Thyroid gland (tissue), 4 donors: Measurements from ENCODE around the gene USP2. TPM values are rescaled to one million over a fixed set of nuclear protein-coding genes. Genes with fewer than 3 reads are reported as not detected.

Source experiments
- DNase-seq, 2 donors: peaks; one replicate each; pipeline ENCODE4 v3.0.0-alpha.2; 2019
- H3K27ac ChIP-seq, 3 donors: fragments of 200-600 bp; sonication (generic); 1 replicate in 2 of 3; 2 replicates in 1 of 3; pipeline ENCODE4 v1.5.1; 2016 to 2019; ENCODE audit warnings: mild to moderate bottlenecking in 1 of 3, moderate library complexity in 1 of 3
- H3K27me3 ChIP-seq: fragments of 200-600 bp; sonication (generic); one replicate; pipeline ENCODE4 v1.5.1; 2019
- H3K36me3 ChIP-seq, 2 donors: fragments of 200-600 bp; sonication (generic); one replicate each; pipeline ENCODE4 v1.5.1; 2016 to 2019
- H3K4me1 ChIP-seq, 2 donors: fragments of 200-600 bp; sonication (generic); one replicate each; pipeline ENCODE4 v1.5.1; 2017 to 2019
- H3K4me3 ChIP-seq, 3 donors: fragments of 200-600 bp; sonication (generic); replicated peaks in 1 of 3; 1 replicate in 2 of 3; 2 replicates in 1 of 3; pipeline ENCODE4 v1.5.1; 2016; ENCODE audit warnings: mild to moderate bottlenecking in 1 of 3
- H3K9me3 ChIP-seq: fragments of 200-600 bp; sonication (generic); one replicate; pipeline ENCODE4 v1.5.1; 2017
- POLR2A ChIP-seq, 2 donors: fragments of 450-650 bp; IDR thresholded peaks; one replicate each; pipeline ENCODE4 v1.6.1; 2017; ENCODE audit warnings: antibody characterized with exemption in 2 of 2, mild to moderate bottlenecking in 2 of 2, moderate library complexity in 1 of 2
- WGBS, 2 donors: methylation state at CpG; one replicate each; pipeline ENCODE4 v1.1.5; 2017; 5-methylcytosine and 5-hydroxymethylcytosine counted together
- intact Hi-C: fragments of 100-400 bp; cut with DNase I; formaldehyde crosslinking; loops from one replicate; pipeline ENCODE4 v1.15.1; 2023
- total RNA-seq, 4 donors: library from RNA; depleted of rRNA; stranded (reverse); fragments of >200 nt; gene quantifications; one replicate each; pipeline ENCODE4 v1.2.3, GENCODE V29; 2016
- TF ChIP-seq, protein P1 (sequence below), 6 experiments: fragments of 200-600 bp in 3 of 6; fragments of 450-650 bp in 3 of 6; sonication (generic) in 3 of 6; IDR thresholded peaks; one replicate each; pipeline ENCODE4 v1.5.1; 2016 to 2019; ENCODE audit warnings: antibody characterized with exemption in 6 of 6, mild to moderate bottlenecking in 2 of 6, inconsistent platforms in 1 of 6, moderate library complexity in 1 of 6

USP2 gene
- total RNA-seq, 4 donors from 2014 or later: 2.0 to 5.3 (median 4.6) TPM

DNA sequence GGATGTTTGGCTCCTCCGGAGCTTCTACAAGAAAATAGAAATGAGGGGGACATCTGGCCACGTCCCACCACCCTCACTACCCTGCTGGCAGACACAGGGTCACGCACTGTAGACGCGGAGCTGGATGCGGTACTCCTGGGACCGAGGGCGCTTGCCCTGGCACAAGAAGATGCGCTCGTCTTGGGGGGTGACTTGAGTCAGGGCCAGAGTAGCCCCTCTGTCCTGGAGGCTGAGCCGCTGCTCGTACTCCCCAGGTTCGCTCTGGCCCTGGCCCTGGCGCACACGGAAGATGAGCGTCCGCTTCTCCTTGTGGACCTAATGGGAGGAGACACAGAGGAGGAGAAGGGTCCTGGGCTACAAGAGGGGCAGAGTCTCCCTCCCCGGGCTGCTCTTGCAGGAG, 66.8 kb downstream of the USP2 start:
- no peaks in the 10 kb centered on the region for H3K36me3 ChIP-seq
- WGBS, 2 donors: 67 to 76% methylated on average over 17 to 18 of the region's 18 CpGs
- peaks cover 18 to 30% of the 10 kb centered on the region in 2 donors for H3K4me1 ChIP-seq
- H3K4me3 ChIP-seq: peak overlapping the region in 1 of 3 donors; percentile 24
- intact Hi-C loops: no loop called here
- peaks cover 12% of the 10 kb centered on the region for H3K27me3 ChIP-seq
- TF ChIP-seq, protein P1, sequence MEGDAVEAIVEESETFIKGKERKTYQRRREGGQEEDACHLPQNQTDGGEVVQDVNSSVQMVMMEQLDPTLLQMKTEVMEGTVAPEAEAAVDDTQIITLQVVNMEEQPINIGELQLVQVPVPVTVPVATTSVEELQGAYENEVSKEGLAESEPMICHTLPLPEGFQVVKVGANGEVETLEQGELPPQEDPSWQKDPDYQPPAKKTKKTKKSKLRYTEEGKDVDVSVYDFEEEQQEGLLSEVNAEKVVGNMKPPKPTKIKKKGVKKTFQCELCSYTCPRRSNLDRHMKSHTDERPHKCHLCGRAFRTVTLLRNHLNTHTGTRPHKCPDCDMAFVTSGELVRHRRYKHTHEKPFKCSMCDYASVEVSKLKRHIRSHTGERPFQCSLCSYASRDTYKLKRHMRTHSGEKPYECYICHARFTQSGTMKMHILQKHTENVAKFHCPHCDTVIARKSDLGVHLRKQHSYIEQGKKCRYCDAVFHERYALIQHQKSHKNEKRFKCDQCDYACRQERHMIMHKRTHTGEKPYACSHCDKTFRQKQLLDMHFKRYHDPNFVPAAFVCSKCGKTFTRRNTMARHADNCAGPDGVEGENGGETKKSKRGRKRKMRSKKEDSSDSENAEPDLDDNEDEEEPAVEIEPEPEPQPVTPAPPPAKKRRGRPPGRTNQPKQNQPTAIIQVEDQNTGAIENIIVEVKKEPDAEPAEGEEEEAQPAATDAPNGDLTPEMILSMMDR (IDR thresholded peaks at IDR 0.05): no peak
- no peak for TF ChIP-seq POLR2A (IDR thresholded peaks at IDR 0.05)
- peak overlapping the region in 1 of 3 donors; percentile 65 for H3K27ac ChIP-seq
- no peak for DNase-seq
- H3K9me3 ChIP-seq: no peaks in the 10 kb centered on the region

DNA sequence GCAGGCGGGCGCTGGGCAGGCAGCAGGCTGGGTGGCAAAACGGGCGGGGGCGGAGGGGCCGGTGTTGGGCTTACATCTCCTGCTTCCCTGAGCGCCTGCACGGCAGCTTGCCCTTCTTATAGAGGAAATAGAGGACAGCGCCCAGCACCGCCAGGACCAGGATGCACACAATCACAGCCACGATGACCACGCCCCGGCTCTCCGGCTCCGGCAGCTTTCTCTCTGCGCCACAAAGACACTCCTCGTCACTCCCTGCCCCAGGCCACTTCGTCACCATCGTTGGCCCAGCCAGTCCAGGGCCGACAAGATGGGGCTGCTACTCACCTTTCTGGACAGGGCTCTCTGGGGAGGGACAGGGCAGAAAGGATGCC, 70.8 kb downstream of the USP2 start:
- no peak for DNase-seq
- intact Hi-C loops: no loop called here
- H3K4me1 ChIP-seq: peaks cover 6 to 8% of the 10 kb centered on the region in 2 donors

DNA sequence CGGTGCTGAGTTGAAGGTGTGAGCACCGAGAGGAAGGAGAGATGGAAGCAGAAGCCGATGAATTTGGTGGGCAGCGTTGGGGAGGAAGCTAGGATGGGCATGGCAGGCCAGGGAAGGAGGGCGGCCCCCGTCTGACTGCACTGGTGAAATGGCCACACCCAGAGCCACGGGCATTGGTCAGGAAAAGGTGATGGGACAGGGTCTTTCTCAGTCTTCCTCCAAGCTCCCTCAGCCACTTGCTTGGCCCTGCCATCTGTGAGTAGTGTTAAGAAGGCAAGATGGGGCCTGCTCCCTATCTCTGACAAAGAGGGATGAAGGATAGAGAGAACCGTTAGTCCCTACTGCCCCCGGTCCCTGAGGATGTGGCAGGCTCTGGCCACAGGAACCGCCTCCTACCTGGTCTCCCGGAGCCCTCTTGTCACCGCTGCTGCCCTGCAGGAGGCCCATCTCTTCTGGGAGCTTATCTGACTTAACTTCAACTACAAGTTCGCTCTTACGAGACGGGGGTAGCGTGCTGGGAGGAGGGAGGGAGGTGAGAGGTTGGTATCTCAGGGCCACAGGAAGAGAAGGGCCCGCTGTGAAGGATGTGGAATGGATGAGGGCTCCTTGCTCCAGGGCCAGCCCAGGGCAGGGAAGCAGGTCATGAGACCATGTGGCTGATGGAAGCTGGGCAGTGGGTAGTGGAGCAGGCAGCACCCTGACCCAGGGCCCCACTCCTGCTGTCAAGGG, 71.4 kb downstream of the USP2 start:
- intact Hi-C loops: no loop called here
- no peak overlapping the region for H3K27ac ChIP-seq

More for the DNA sequence above, 70.8 kb downstream of the USP2 start:
- Histone ChIP-seq H3K27me3 (peaks cover 5% of the 10 kb centered on the region), H3K36me3 (no peaks in the 10 kb centered on the region), H3K9me3 (no peaks in the 10 kb centered on the region), H3K4me3 (no peak overlapping the region), H3K27ac (no peak overlapping the region)
- 86 to 88% methylated on average over 15 to 17 of the region's 20 CpGs for WGBS, 2 donors
- TF ChIP-seq, protein P1 (IDR thresholded peaks at IDR 0.05): no peak
- TF ChIP-seq POLR2A (IDR thresholded peaks at IDR 0.05): no peak

DNA sequence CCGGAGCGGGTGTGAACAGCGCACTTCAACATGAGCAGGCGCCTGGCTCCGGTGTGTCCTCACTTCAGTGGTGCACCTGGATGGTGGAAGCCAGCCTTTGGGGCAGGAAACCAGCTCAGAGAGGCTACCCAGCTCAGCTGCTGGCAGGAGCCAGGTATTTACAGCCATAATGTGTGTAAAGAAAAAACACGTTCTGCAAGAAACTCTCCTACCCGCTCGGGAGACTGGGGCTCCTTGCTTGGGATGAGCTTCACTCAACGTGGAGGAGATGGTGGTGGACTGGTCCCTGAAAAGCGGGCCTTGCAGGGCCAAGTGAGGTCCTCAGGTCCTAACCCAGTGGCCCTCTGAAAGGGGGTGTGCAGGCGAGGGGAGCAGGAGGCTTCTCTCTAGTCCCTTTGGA, 72.1 kb downstream of the USP2 start:
- intact Hi-C loops: no loop called here
- 91 to 99% methylated on average over 9 to 11 of the region's 11 CpGs for WGBS, 2 donors
- no peak for TF ChIP-seq POLR2A (IDR thresholded peaks at IDR 0.05)
- TF ChIP-seq, protein P1 (IDR thresholded peaks at IDR 0.05): no peak
- H3K27me3 ChIP-seq: no peaks in the 10 kb centered on the region
- H3K27ac ChIP-seq: no peak overlapping the region
- H3K4me1 ChIP-seq: no peaks in the 10 kb centered on the region
- no peaks in the 10 kb centered on the region for H3K9me3 ChIP-seq
- no peaks in the 10 kb centered on the region for H3K36me3 ChIP-seq
- no peak for DNase-seq
- no peak overlapping the region for H3K4me3 ChIP-seq

More for the DNA sequence above, 71.4 kb downstream of the USP2 start:
- H3K27me3 ChIP-seq: no peaks in the 10 kb centered on the region
- H3K9me3 ChIP-seq: no peaks in the 10 kb centered on the region
- peaks cover under 1 to 3% of the 10 kb centered on the region in 2 donors for H3K4me1 ChIP-seq
- no peaks in the 10 kb centered on the region for H3K36me3 ChIP-seq
- DNase-seq: no peak
- TF ChIP-seq POLR2A (IDR thresholded peaks at IDR 0.05): no peak
- TF ChIP-seq, protein P1 (IDR thresholded peaks at IDR 0.05): no peak
- 83% methylated on average over 16 to 17 of the region's 17 CpGs for WGBS, 2 donors
- H3K4me3 ChIP-seq: no peak overlapping the region

- H3K27me3 ChIP-seq: no peaks in the 10 kb centered on the region
- intact Hi-C loops: no loop called here
- H3K4me3 ChIP-seq: no peak overlapping the region
- WGBS, 2 donors: 83 to 85% methylated on average over 5 of the region's 5 CpGs
- no peak for DNase-seq
- H3K27ac ChIP-seq: no peak overlapping the region
- no peak for TF ChIP-seq POLR2A (IDR thresholded peaks at IDR 0.05)
- TF ChIP-seq, protein P1 (IDR thresholded peaks at IDR 0.05): no peak
- H3K9me3 ChIP-seq: no peaks in the 10 kb centered on the region
- peaks cover 0 to 6% of the 10 kb centered on the region in 2 donors for H3K36me3 ChIP-seq
- H3K4me1 ChIP-seq: no peaks in the 10 kb centered on the region
These were observed 73.5 kb downstream of the USP2 start for GRCh38 chr11:119307974-119308373.
